Panc1 (cell line): ENCODE measurements around the gene ARHGEF7. TPM values are rescaled to one million over a fixed set of nuclear protein-coding genes. Genes with fewer than 3 reads are reported as not detected.

Experiments
- ATAC-seq: fragments of 200-7000 bp; cut with Tn5 transposase; 2 replicates; pipeline ENCODE4 v1.9.1; 2020; ENCODE audit warnings: mild to moderate bottlenecking, moderate library complexity
- BruUV-seq: library from RNA; stranded (reverse); fragments of 400-500 nt; replicated peaks from 2 replicates; lab custom pipeline; 2021; lab: Mats Ljungman, UMichigan
- CTCF ChIA-PET: fragments of 300-600 bp; sonication (Branson Sonifier 250); formaldehyde crosslinking; loops from one replicate; lab custom pipeline; 2022; ENCODE audit warnings: antibody characterized with exemption; lab: Charles Lee
- POLR2A ChIA-PET: fragments of 300-600 bp; sonication (Branson Sonifier 250); formaldehyde crosslinking; loops from one replicate; lab custom pipeline; 2022; ENCODE audit warnings: antibody characterized with exemption; lab: Charles Lee
- DNase-seq: peaks from one replicate; pipeline ENCODE4 v3.0.0-alpha.2; 2010; ENCODE audit warnings: low read depth, low spot score
- H3K27ac ChIP-seq: 2 replicates; pipeline ENCODE4 v1.5.1; 2011; ENCODE audit warnings: mild to moderate bottlenecking, low read length, inconsistent platforms
- H3K27me3 ChIP-seq: fragments of 200-500 bp; sonication (Bioruptor generic); 2 replicates; pipeline ENCODE4 v1.6.0; 2014; ENCODE audit warnings: low read length, inconsistent platforms; ENCODE audit not compliant: control insufficient read depth, insufficient read depth
- H3K36me3 ChIP-seq: fragments of 200-500 bp; sonication (Bioruptor generic); 2 replicates; pipeline ENCODE4 v1.5.1; 2014; ENCODE audit warnings: inconsistent platforms, mild to moderate bottlenecking, low read length, moderate library complexity; ENCODE audit not compliant: control insufficient read depth, insufficient read depth
- H3K4me1 ChIP-seq: 2 replicates; pipeline ENCODE4 v1.5.1; 2011; ENCODE audit warnings: inconsistent platforms, mild to moderate bottlenecking, low read length, moderate library complexity; ENCODE audit not compliant: control insufficient read depth, insufficient read depth
- H3K4me3 ChIP-seq, 2 experiments: 2 replicates each; pipeline ENCODE4 v1.5.1; 2011 to 2012; ENCODE audit warnings: low read depth in 2 of 2, low read length in 2 of 2, mild to moderate bottlenecking in 2 of 2, inconsistent platforms in 1 of 2, moderate library complexity in 1 of 2
- H3K9me3 ChIP-seq: fragments of 200-500 bp; sonication (Bioruptor generic); 2 replicates; pipeline ENCODE4 v1.5.1; 2014; ENCODE audit warnings: low read depth, mild to moderate bottlenecking, inconsistent platforms, low read length, moderate library complexity; ENCODE audit not compliant: control insufficient read depth, insufficient read depth
- SIN3A ChIP-seq: IDR thresholded peaks from 2 replicates; pipeline ENCODE4 v1.6.1; 2012; ENCODE audit warnings: low read depth, mild to moderate bottlenecking, low read length, moderate library complexity, borderline replicate concordance; ENCODE audit not compliant: insufficient read depth
- TCF7L2 ChIP-seq: IDR thresholded peaks from 2 replicates; pipeline ENCODE4 v1.6.1; 2011; ENCODE audit warnings: mild to moderate bottlenecking, low read depth, low read length, inconsistent platforms
- in situ Hi-C: cut with HindIII; loops from 2 replicates; pipeline ENCODE4 v1.10.0; 2016; ENCODE audit warnings: low sequenced_read_pairs, low pct_unique_long_range_greater_than_20kb
- intact Hi-C: fragments of 100-400 bp; cut with micrococcal nuclease; formaldehyde crosslinking; loops from one replicate; pipeline ENCODE4 v1.10.0; 2022; ENCODE audit not compliant: unreplicated experiment
- total RNA-seq: library from RNA; stranded (reverse); gene quantifications from one replicate; pipeline ENCODE4 v1.2.1, GENCODE V29; 2021; ENCODE audit not compliant: unreplicated experiment
- TF ChIP-seq, protein P1 (sequence below), 2 experiments: IDR thresholded peaks; 2 replicates each; pipeline ENCODE4 v1.6.1; 2011 to 2012; ENCODE audit warnings: low read depth in 2 of 2, control low read depth in 1 of 2, low read length in 1 of 2, mild to moderate bottlenecking in 1 of 2, moderate library complexity in 1 of 2; ENCODE audit not compliant: insufficient read depth in 1 of 2
- TF ChIP-seq, protein P2 (sequence below): fragments of 450-650 bp; IDR thresholded peaks from 2 replicates; pipeline ENCODE4 v1.5.1; 2017; ENCODE audit warnings: mild to moderate bottlenecking

The ARHGEF7 gene
- total RNA-seq, 1 experiment from 2014 or later, result 36.4 TPM

DNA sequence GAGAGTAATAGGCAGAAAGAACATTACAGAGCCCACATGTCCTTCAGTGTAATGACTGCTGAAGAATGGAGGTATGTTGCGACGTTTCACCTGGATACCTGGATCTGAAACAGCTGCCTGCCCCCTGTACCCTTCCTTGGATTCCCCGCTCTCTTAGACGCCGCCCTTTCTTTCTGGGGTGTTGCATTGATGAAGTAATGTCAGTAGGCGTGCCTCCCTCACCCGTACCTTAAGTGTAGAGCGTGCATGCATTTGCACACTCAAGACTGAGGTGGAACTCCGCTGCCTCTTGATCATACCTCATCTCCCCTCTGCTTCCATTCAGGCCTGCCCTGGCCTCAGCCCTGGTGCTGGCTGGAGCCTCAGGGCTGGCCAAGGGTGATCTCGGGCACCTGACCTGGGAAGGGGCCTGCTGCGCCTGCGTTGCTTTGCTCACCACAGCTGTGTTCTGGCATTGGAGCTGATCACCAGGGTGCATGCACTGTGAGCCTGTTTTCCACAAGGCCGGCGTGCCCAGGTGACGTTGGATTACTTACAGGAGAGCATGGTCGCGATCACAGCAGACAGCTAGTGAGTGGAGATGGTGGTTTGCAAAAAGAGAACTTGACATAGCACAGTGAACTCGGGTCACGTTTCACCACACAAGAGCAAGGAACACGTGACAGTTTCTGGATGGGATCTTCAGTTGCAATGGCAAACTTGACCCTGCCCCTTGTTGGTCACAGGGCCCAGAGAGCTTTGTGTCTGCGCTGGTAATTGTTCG is 99.0 kb downstream of the ARHGEF7 start:
- BruUV-seq, result no TSS peak
- Histone ChIP-seq H3K9me3 (no peaks in the 10 kb centered on the region), H3K27me3 (no peaks in the 10 kb centered on the region), H3K27ac (no peak overlapping the region), H3K4me1 (peaks cover 25% of the 10 kb centered on the region), H3K36me3 (no peaks in the 10 kb centered on the region), H3K4me3 (no peak overlapping the region)
- POLR2A ChIA-PET, result no interaction called here
- CTCF ChIA-PET, result interaction anchor here (0.7 kb wide), 1 partner anchor 127 kb away, joined by 3 read pairs; no protein-coding TSS in a partner anchor
- intact Hi-C loops (loop anchor here (5.0 to 10.0 kb wide), 2 partner anchors 147 to 299 kb away; partner anchors contain the start of gene ANKRD10), in situ Hi-C loops (no loop called here)
- no peak for DNase-seq
- TF ChIP-seq TCF7L2, result no peak
- ATAC-seq, result no peak

DNA sequence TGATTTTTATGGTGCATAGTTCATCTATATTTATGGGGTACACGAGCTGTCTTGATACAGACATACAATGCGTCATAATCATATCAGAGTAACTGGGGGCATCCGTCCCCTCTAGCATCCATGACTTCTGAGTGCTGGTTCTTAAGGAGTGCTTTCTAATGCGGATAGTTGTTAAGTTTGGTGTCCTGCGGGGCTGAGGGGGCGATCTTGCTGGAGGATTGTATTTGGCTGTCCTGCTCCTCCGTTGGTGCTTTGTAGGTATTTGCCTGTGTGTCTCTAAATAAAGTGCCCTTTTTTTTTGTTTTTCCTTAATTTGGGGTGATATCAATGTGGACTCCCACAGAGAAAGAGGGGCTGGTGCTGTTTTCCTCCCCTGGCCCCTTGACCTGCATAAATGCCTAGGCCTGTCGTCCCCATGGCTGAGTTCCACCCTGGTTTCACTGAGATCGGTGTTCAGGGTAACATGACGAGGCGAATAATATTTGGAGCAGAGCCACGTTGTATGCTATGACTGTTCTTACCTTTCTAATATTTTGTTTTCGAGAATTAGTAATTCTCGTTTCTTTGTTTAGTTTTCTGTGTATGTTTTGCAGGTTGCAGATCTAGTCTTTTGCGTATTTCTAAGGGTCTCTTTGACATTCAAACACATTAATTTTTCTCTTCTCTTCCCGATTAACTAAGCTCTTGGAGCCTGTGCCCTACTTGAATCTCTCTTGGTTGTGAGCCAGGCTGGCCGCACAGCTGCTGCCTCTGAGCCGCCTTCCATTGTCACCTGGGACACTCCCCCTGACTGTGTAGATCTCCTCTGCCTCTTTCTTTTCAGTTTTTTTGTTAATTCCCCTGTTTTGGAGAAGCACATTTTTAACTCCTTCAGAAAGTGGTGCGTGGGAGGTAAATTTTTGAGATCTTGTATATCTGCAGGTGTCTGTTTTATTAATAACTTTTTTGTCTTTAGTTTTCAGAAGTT is 100.3 kb downstream of the ARHGEF7 start:
- H3K4me3 ChIP-seq, result no peak overlapping the region
- H3K27ac ChIP-seq, result no peak overlapping the region
- no peaks in the 10 kb centered on the region for H3K9me3 ChIP-seq
- in situ Hi-C loops, result no loop called here
- no TSS peak for BruUV-seq
- ATAC-seq (no peak), DNase-seq (no peak)
- intact Hi-C loops, result loop anchor here (10.0 kb wide), 1 partner anchor 301 kb away; the partner anchor contains the start of gene ANKRD10
- ChIA-PET POLR2A (no interaction called here), CTCF (interaction anchor here (0.7 kb wide), 2 partner anchors 9 to 129 kb away, joined by 3 to 5 read pairs; no protein-coding TSS in a partner anchor)
- TF ChIP-seq SIN3A (no peak), TCF7L2 (no peak)
- TF ChIP-seq, protein P1, sequence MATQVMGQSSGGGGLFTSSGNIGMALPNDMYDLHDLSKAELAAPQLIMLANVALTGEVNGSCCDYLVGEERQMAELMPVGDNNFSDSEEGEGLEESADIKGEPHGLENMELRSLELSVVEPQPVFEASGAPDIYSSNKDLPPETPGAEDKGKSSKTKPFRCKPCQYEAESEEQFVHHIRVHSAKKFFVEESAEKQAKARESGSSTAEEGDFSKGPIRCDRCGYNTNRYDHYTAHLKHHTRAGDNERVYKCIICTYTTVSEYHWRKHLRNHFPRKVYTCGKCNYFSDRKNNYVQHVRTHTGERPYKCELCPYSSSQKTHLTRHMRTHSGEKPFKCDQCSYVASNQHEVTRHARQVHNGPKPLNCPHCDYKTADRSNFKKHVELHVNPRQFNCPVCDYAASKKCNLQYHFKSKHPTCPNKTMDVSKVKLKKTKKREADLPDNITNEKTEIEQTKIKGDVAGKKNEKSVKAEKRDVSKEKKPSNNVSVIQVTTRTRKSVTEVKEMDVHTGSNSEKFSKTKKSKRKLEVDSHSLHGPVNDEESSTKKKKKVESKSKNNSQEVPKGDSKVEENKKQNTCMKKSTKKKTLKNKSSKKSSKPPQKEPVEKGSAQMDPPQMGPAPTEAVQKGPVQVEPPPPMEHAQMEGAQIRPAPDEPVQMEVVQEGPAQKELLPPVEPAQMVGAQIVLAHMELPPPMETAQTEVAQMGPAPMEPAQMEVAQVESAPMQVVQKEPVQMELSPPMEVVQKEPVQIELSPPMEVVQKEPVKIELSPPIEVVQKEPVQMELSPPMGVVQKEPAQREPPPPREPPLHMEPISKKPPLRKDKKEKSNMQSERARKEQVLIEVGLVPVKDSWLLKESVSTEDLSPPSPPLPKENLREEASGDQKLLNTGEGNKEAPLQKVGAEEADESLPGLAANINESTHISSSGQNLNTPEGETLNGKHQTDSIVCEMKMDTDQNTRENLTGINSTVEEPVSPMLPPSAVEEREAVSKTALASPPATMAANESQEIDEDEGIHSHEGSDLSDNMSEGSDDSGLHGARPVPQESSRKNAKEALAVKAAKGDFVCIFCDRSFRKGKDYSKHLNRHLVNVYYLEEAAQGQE (IDR thresholded peaks at IDR 0.05; ENCODE audit: insufficient read depth in 1 of 2, low read depth in 2 of 2, low read length in 1 of 2), result no peak
- TF ChIP-seq, protein P2, sequence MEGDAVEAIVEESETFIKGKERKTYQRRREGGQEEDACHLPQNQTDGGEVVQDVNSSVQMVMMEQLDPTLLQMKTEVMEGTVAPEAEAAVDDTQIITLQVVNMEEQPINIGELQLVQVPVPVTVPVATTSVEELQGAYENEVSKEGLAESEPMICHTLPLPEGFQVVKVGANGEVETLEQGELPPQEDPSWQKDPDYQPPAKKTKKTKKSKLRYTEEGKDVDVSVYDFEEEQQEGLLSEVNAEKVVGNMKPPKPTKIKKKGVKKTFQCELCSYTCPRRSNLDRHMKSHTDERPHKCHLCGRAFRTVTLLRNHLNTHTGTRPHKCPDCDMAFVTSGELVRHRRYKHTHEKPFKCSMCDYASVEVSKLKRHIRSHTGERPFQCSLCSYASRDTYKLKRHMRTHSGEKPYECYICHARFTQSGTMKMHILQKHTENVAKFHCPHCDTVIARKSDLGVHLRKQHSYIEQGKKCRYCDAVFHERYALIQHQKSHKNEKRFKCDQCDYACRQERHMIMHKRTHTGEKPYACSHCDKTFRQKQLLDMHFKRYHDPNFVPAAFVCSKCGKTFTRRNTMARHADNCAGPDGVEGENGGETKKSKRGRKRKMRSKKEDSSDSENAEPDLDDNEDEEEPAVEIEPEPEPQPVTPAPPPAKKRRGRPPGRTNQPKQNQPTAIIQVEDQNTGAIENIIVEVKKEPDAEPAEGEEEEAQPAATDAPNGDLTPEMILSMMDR, result no peak
- no peaks in the 10 kb centered on the region for H3K27me3 ChIP-seq
- no peaks in the 10 kb centered on the region for H3K36me3 ChIP-seq
- H3K4me1 ChIP-seq, result peaks cover 13% of the 10 kb centered on the region
